ENCODE measurements around the gene SLC25A51.
"Not testable (repeated sequence)": the region's sequence is repeated elsewhere in the genome, so short reads cannot be mapped to it uniquely, and the experiment has no call there.

Gene SLC25A51

GRCh38 chr9:37918665-37919170 lies 14.8 kb upstream of the SLC25A51 start:
- DNase-seq: no peak

GRCh38 chr9:37917801-37918664 lies 14.1 kb upstream of the SLC25A51 start:
- no peak for DNase-seq

GRCh38 chr9:37917313-37917731 lies 13.4 kb upstream of the SLC25A51 start:
- DNase-seq: no peak

- DNase-seq: no peak
Measured at GRCh38 chr9:37916471-37917312, 12.8 kb upstream of the SLC25A51 start.

- DNase-seq: no peak
Measured at GRCh38 chr9:37915911-37916470, 12.1 kb upstream of the SLC25A51 start.

GRCh38 chr9:37914701-37915358 lies 10.9 kb upstream of the SLC25A51 start:
- no peak for DNase-seq

- no peak for DNase-seq
Measured at GRCh38 chr9:37914154-37914551, 10.2 kb upstream of the SLC25A51 start.

GRCh38 chr9:37913480-37914153 lies 9.7 kb upstream of the SLC25A51 start:
- no peak for DNase-seq

- DNase-seq: no peak
Measured at GRCh38 chr9:37911271-37911681, 7.3 kb upstream of the SLC25A51 start.

GRCh38 chr9:37910271-37910670 lies 6.3 kb upstream of the SLC25A51 start:
- no peak for DNase-seq

GRCh38 chr9:37909836-37910235 lies 5.9 kb upstream of the SLC25A51 start:
- DNase-seq: not testable (repeated sequence)

- no peak for DNase-seq
Measured at GRCh38 chr9:37909326-37909725, 5.4 kb upstream of the SLC25A51 start.

GRCh38 chr9:37908698-37909186 lies 4.8 kb upstream of the SLC25A51 start:
- DNase-seq: no peak

- no peak for DNase-seq
Measured at GRCh38 chr9:37908283-37908682, 4.4 kb upstream of the SLC25A51 start.

- no peak for DNase-seq
Measured at GRCh38 chr9:37906312-37907239, 2.6 kb upstream of the SLC25A51 start.

GRCh38 chr9:37905776-37906175 lies 1.8 kb upstream of the SLC25A51 start:
- DNase-seq: no peak

- DNase-seq: no peak
Measured at GRCh38 chr9:37905131-37905505, 1.2 kb upstream of the SLC25A51 start.

- DNase-seq: no peak
Measured at GRCh38 chr9:37904445-37905130, 661 bp upstream of the SLC25A51 start.

GRCh38 chr9:37902796-37903646 lies 906 bp downstream of the SLC25A51 start:
- no peak for DNase-seq
